HG03097 (cell line): Measurements from ENCODE around the gene DSN1.
"Not testable (repeated sequence)": the region's sequence is repeated elsewhere in the genome, so short reads cannot be mapped to it uniquely, and the experiment has no call there.

ENCODE experiments used
- ATAC-seq: cut with Tn5 transposase; IDR thresholded peaks from one replicate; pipeline ENCODE4 v1.9.1; 2021; ENCODE audit not compliant: unreplicated experiment, low FRiP score

Gene DSN1, protein sequence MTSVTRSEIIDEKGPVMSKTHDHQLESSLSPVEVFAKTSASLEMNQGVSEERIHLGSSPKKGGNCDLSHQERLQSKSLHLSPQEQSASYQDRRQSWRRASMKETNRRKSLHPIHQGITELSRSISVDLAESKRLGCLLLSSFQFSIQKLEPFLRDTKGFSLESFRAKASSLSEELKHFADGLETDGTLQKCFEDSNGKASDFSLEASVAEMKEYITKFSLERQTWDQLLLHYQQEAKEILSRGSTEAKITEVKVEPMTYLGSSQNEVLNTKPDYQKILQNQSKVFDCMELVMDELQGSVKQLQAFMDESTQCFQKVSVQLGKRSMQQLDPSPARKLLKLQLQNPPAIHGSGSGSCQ

DNA sequence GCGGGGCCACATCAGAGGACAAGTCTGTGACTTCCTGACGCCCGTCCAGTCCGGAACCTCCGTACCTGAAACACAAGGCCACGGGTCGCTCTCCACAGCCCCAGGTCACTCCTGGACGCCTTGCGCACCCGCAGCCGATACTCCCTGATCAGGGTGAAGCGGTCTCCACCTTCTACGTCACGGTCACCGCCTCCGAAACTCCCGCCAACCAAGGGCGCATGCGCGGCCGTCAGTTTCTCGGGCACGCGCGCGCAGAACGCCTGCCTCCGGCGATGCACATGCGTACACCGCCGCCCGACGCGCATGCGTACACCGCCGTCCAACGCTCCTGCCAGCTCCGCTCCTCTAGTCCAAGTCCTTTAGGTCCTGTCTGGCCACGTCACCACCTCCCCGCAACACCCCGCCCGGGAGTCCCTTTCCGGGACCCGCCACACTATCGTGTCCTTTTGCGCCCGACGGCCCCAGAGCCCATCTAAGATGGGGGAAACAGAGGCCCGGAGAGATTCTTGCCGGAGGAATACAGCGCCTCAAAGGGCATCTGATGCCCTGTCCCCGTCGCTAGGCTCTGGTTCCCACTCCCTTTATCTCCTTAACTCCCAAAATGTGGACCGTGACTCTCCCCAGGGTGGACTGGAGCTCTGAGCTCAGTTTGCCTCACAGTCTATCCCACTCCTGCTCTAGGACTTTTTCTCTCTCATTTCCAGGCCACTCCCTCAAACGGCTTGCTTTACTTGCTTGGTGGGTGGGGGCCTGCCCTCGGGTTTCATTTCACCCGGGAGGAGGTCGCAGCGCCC, at the start of gene DSN1:
Gene DSN1 (minus strand): TSS at position 167 of the 794 bp plus-strand sequence. CDS start 2,305 bp downstream, outside the sequence.
- peak; percentile 79 for ATAC-seq

DNA sequence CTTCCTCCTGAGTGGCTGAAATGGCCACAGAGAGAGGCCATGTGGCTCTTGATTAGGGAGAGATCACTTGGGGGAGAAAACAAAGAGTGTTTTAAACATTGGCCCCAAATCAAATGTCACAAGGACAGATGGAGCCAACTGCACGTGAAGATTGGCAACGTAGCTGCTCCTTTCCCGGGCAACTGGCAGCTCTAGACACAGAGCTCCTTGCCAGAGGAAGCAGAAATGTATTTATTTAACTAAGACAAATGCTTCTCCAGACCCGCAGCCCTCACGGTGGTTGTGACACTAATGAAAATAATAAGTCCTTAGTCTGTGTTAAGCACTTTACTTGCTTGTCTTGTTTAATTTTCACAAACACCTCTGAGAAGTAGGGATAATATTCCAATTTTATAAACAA, 49.6 kb upstream of the DSN1 start:
- no peak for ATAC-seq

DNA sequence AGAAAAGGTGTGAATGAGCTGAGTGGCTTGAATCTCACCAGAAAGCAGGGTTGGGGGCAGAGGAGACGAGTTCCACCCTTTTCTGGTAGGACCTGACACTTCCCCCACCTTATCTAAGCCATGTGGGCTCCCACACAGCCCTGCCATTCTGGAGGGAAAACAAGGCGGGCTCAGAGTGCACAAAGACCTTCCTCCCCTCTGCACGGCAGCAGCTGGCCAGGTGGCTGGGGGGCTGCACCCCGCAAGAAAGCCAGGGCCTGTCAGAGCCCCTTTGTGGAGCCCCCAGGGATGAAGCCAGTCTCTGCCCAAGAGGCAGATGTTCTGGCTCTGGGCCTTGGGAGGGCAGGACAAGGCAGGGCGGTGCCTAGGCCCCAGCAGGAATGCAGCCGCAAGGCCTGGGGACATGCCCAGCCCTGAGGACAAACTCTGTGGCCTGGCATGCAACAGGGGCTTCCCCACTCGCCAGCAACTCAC, 48.4 kb upstream of the DSN1 start:
- no peak for ATAC-seq

DNA sequence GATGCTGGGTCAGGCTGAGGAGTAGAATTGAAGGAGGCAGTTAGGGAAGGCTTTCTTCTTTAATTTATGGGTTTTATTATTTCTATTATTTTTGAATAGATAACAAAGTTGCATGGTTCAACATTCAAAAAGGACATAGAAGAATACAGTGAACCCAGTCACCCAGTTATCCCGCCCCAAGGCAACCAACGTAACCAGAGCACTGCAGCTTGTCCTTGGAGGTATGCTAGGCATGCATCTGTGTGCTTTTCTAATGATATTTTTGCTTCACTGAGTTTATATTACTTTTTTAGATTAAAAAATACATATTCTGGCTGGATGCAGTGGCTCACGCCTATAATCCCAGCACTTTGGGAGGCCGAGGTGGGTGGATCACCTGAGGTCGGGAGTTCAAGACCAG, 47.4 kb upstream of the DSN1 start:
- no peak for ATAC-seq

DNA sequence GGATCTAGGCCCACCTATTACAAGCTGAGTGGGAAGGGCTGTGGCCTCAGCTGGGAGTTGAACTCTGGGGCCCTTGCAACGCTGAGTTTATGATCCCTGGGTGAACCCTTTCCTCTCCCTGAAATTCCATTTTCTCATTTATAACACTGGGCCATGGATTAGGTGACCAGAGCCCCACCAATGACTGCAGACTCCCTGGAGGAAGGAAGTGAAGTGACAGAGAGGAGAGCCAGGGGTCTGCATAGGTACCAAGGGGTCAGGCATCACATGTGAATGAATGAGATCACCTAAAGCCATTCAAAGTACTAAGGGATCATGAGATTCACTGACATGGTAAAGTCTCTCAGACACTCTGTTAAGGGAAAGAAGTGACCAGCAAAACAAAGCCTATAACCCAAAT, 46.5 kb upstream of the DSN1 start:
- ATAC-seq: no peak

DNA sequence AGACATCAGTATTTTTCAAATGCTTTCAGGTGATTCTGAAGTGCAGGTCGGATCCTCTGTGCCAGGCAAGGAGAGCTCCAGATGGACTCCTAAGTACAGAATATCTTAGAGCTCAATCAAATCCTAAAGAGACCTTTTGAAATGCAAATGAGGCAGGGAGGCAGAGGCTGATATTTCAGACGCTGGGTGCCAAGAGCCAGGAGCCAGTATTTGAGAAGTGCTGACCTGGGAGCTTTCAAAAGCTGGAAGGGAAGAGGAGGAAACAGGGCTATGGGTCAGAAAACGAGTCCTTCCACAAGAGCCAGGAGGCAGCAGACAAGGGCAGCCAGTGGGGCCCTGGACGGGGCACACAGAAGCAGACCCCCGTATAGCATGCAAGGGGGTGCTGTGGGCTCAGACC, 46.1 kb upstream of the DSN1 start:
- no peak for ATAC-seq

DNA sequence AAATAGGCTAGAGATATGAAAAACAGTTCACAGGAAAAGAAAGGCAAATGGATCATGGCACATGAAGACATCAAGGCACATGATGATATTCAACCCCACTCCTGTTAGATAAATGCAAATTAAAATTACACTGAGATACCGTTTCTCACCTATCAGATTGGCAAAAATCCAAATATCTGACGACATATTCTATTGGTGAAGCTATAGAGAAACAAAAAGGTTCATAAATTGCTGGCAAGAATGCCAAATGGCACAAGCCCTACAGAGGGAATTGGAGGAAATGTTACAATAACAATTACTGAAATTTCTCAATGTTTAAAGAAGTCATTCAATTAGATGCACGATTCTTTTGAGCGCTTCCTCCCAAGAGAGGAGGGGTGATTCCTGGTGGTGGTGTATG, 45.3 kb upstream of the DSN1 start:
- no peak for ATAC-seq

DNA sequence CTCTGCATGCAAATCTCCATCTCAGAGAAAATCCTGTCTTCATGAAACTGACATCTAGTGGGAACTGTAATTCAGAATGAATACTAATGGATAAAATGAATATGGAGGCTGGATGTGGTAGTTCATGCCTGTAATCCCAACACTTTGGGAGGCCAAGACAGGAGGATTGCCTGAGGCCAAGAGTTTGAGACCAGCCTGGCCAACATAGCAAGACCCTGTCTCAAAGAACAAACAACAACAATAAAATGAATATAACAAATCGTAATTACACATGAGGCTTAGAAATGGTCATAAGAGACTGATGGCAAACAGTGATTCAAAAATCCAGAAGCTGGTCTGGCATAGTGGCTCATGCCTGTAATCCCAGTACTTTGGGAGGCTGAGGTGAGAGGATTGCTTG, 44.6 kb upstream of the DSN1 start:
- ATAC-seq: no peak

DNA sequence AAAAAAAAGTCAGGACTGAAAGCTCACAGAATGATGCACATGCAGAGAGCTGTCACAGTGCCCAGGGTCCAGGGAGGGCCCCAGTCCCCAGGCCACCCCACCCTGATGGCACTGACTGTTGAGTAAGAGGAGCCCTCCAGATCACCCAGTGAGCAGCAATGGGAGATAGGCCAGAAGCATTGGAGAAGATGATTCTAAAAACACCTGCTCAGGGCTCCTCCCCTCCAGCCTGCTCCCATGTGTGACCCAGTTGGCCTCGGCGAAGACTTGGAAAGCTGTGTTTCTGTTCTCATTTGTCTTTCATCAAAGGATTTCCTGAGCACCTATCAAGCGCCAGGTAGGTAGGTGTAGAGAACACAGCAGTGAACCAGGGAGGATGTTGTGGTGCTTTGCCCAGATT, 43.9 kb upstream of the DSN1 start:
- no peak for ATAC-seq

DNA sequence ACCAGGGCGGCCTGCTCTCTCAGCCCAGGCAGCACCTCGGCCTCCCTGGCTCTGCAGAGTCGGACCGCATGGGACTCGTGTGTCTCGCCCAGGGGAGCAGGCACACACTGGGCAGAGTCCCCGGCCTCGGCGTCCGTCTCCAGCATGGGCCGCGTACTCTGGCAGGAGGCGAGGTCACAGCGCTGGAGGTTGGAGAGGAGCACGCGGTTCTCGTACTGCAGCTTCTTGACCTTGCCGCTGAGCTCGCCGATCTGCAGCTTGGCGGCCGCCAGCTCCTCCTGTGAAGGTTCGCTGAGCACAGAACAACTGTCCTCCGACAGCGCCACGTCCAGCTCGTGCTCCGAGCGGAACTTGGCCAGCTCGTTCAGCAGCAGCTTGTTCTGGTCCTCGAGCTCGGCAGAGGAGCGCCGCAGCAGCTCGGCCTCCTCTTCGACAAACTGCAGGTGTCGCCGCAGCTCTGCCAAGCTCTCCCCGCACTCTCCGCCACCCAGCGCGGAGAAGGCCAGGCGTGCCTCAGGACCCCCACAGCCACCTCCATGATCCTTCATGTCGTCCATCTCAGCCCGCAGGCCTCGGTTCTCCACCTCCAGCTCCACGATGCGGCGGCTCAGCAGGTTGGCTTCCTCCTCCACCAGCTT, 42.0 kb upstream of the DSN1 start:
- no peak for ATAC-seq

DNA sequence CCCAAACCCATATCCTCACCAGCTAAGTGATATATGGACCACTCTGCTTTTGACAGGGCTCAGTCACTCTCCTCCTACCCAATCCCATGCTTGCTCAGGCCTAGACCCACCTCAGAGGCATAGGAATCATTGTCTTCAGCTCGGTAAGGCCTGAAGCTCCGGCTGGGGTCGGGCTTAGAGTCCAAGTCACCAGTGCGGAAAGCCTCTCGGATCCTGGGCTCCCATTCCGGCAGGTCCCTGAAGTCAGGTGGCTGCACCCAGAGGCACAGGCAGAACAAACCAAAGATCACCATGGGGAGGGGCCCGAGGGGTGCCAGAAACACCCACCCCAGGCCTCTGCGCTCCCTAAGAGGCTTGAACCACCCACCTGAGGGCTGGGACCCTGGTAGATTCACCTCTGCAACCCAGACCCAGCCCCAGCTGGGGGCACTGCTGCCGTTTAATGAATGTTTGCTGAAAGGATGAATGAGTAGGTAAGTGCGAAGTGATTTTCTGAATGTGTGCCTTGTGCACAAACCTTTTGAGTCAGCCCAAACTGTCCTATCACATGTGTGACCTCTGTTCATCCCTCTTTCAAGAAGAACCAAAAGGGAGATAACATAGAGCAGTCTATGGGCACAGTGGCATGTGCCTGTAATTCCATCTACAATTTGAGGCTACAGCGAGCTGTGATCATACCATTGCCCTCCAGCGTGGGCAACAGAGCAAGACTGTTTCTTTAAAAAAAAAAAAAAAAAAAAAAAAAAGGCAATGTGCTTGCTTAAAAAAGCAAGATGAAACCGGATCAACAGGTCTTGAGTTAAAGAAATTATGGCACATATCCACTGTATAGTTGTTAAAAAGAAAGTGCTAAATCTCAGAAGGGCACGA, 39.3 kb upstream of the DSN1 start:
- ATAC-seq: no peak

DNA sequence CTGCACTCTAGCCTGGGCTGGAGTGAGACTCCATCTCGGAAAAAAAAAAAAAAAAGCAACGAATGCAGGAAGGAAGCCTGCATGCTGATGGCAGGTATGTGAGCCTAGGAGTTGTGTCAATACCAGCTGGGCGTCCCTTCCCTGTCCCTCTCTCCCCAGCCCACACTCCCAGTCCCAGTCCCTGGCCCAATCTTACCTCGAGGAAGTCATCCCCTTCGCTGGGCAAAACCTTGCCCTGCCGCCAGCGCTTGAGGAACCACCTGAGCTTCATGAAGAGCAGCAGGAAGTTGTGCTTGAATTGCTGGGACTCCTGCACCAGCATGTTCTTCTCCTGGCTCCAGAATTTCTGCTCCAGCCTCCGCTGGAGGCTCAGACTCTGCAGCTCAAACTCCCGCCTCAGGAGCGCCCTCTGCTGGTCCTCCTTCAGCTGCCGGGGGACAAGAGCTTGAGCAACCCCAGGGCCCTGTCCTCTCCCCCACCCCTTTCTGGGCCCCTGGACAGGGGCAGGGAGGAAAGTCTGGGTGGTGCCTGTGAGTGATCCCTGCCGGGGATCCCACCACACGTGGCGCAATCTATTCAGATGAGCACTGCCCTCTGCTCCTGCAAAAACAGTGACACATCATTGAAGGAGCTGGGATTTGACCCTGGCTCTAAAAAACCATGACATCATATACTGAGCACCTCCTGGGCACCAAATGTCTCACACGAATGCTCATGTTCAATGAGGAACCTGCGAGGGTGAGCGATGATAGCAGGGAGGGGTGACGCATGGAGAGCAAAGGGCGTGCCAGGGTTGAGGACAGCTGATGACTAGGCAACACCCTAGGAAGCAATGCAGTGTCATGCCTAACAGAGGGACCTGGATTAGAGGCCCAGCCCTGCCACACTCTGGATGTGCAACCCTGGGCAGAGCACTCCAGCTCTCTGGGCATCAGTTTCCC, 35.0 kb upstream of the DSN1 start:
- ATAC-seq: no peak

DNA sequence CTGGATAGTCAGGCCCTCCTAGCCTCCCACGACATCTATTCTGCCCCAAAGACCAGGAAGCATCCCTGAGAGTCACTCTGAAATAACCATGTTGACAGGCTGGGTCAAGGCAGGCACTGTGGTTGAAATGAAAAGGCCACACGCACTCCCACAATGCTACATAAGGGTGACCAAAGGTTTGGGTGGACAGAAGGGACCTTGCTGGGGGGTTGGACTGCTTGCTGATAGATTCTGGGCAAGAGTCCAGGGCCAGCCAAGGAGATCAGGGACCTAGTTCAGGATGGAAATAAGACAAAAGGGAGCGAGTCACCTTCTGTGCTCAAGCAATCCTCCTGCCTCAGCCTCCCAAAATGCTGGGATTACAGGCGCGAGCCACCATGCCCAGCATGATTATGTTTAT, 32.5 kb upstream of the DSN1 start:
- no peak for ATAC-seq

DNA sequence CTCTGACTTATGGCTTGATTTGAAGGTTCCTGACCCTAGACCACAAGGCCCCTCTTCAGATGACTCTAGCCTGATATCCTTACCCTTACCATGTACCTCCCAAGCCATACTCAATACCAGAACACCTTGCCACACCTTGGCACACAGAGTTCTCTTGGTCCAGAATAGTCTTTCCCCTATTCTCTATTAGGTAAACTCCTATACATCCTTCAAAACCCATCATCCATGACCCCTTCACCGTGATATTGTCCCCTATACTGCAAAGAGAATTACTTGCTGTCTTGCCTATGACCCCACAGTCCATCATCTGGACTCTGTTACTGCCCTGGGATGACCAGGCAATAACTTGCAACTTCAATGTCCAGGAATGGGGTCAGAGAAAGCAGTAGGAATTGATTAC, 31.8 kb upstream of the DSN1 start:
- ATAC-seq: no peak

DNA sequence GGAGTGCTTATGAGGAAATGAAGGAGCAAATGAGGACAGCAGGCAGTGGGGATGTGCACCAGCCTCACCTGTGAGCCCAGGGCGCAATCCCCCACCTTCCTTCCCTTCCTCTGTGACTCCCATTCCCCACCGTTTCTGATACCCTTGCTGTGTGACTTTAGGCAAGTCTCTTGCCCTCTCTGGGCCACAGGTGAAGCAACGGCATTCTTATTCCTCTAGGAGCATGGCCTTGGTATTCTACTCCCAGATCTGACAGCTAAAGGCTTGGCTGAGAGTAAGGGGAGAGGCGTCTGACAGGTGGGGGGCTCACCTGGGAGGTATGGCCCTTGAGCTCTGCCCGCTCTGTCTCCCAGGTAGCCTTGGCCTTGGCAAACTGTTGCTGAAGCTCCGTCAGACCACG, 30.9 kb upstream of the DSN1 start:
- no peak for ATAC-seq

DNA sequence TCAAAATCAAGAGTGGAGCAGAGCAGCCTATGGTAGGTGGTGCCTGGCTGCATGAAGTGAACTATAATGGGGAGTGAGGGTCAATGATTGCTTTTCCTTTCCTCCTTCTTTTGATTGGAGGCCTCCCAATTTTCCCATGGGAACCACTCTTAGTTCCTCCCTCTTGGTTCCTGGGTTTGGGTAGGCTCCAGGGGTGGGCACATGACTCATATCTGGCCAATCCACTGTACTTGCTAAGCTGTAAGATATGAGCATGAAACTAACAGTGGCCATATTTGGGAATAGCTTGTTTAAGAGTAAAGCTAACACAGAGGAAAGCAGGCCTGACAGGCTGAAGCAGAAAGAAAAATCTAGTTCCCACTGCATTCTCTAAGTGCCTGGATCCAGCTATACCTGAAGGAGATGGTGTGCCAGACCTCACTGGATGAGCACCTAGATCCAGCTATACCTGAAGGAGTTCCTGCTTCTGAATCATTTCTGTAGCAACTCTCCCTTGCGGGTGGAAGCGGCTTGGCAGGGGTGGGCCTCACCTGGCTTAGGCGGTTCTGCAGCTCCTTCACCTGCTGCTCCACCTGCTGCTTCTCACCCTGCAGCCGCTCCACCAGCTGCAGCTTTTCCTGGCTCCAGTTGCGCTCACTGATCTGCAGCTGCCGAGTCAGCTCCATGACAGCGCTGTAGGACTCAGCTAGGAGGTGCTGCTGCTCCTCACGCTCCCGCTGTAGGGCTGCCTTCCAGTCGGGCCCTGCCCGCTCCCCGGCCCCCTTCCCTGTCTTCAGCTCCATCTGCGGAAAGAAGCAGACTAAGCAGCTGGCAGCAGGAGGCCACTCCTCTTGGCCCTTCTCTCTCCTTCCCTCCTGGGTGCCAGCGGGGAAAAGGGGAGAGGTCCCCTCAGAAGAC, 29.0 kb upstream of the DSN1 start:
- no peak for ATAC-seq

DNA sequence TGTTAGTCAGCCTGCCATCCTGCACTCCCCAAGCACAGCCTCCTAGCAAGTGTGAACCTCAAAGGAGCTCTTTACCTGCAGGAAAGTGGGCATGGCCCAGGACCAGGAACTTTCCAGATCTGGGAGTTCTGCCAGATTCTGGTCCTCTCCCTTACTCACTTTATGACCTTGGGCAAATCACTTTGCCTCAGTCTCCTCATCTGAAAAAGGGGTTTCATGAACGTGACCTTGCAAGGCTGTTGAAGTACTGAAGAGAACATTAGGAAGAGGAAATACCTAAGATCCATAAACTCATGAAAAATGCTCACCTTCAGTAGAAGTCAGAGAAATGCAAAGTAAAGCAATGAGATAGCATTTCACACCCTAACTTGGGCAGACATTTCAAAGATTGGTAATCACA, 26.8 kb upstream of the DSN1 start:
- no peak for ATAC-seq

DNA sequence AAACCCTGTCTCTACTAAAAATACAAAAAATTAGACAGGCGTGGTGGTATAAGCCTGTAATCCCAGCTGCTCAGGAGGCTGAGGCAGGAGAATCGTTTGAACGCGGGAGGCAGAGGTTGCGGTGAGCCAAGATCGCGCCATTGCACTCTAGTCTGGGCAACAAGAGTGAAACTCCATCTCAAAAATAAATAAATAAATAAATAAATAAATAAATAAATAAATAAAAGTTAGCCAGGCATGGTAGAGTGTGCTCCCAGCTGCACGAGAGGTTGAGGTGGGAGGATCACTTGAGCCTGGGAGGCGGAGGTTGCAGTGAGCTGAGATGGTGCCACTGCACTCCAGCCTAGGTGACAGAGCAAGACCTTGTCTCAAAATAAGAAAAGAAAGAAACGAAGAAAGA, 25.8 kb upstream of the DSN1 start:
- not testable (repeated sequence) for ATAC-seq
